Duodenal mucosa (tissue), 2 donors: ENCODE results near the gene MAP3K5.

Source experiments
- H3K27ac ChIP-seq: one replicate; pipeline ENCODE4 v1.7.0; 2013; ENCODE audit warnings: low read depth, low read length
- H3K27me3 ChIP-seq, 2 donors: one replicate each; pipeline ENCODE4 v1.7.0; 2013; ENCODE audit warnings: low read length in 2 of 2, control low read depth in 1 of 2; ENCODE audit not compliant: insufficient read depth in 2 of 2, control insufficient read depth in 1 of 2
- H3K36me3 ChIP-seq, 2 donors: one replicate each; pipeline ENCODE4 v1.7.0; 2013; ENCODE audit warnings: low read length in 2 of 2, control low read depth in 1 of 2; ENCODE audit not compliant: insufficient read depth in 2 of 2, control insufficient read depth in 1 of 2
- H3K4me1 ChIP-seq, 2 donors: one replicate each; pipeline ENCODE4 v1.7.0; 2013; ENCODE audit warnings: low read length in 2 of 2, control low read depth in 1 of 2; ENCODE audit not compliant: insufficient read depth in 2 of 2, control insufficient read depth in 1 of 2
- H3K4me3 ChIP-seq, 2 donors: one replicate each; pipeline ENCODE4 v1.7.0; 2013; ENCODE audit warnings: low read length in 2 of 2, low read depth in 1 of 2
- H3K9ac ChIP-seq, 2 donors: one replicate each; pipeline ENCODE4 v1.7.0; 2013; ENCODE audit warnings: low read length in 2 of 2, low read depth in 1 of 2
- H3K9me3 ChIP-seq, 2 donors: one replicate each; pipeline ENCODE4 v1.7.0; 2013; ENCODE audit warnings: low read length in 2 of 2, control low read depth in 1 of 2; ENCODE audit not compliant: control insufficient read depth in 1 of 2

Gene MAP3K5

DNA sequence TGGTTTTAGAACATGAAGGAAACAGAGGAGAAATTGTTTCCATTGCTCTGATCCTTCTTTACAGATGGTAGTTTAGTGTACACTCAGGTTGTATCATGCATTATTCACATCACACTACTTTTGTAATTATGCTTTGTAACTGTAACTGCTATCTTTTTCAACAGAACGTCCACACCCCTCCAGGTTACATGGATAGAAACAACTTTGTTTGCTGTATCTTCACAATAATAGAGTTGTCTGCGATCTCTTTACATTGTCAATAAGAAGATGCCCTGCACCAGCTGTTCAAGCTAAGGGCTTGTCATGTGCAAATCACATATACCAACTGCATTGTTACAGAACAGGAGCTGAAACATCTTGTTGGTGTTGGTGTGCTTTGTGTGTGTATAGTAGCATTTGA, 174.2 kb downstream of the MAP3K5 start:
- Histone ChIP-seq H3K4me3 (no peak overlapping the region), H3K27me3 (no peaks in the 10 kb centered on the region), H3K9me3 (no peaks in the 10 kb centered on the region), H3K4me1 (no peaks in the 10 kb centered on the region), H3K27ac (no peak overlapping the region), H3K9ac (no peak overlapping the region), H3K36me3 (peaks cover 4 to 7% of the 10 kb centered on the region in 2 donors)

DNA sequence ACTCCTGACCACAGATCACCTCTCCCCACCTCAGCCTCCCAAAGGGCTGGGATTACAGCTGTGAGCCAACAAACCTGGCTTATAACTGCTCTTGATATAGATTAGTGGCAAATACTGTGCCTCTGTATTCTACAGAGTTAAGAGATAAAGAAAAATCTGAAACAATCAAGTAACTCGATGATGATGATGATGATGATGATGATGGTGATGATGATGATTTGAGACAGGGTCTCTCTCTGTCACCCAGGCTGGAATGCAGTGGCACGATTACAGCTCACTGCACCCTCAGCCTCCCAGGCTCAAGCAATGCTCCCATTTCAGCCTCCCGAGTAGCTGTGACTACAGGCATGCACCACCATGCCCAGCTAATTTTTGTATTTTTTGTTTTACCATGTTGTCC, 175.8 kb downstream of the MAP3K5 start:
- Histone ChIP-seq H3K4me1 (no peaks in the 10 kb centered on the region), H3K36me3 (peaks cover 4% of the 10 kb centered on the region in 2 donors), H3K9ac (no peak overlapping the region), H3K27me3 (no peaks in the 10 kb centered on the region), H3K27ac (no peak overlapping the region), H3K4me3 (no peak overlapping the region), H3K9me3 (no peaks in the 10 kb centered on the region)

DNA sequence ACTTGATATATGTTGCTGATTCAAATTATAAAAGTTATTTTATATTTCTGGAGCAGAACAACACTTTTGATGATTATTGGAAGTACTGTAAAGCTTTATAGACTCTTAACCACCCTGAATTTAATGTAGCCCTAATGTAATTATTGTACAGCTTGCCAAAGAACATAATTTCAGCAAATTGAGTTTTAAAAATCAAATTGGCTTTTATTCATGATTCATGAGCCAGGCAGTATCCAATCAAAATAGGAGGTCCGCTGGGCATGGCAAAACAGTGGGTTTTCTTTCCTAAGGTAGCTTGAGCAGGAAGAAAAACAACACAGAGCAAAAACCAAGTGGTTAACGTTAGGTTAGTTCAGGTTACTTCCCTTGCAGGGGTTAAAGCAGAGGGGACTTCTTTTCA, 177.3 kb downstream of the MAP3K5 start:
- no peaks in the 10 kb centered on the region for H3K27me3 ChIP-seq
- no peaks in the 10 kb centered on the region for H3K36me3 ChIP-seq
- H3K4me1 ChIP-seq: peaks cover 3 to 4% of the 10 kb centered on the region in 2 donors
- H3K9ac ChIP-seq: no peak overlapping the region
- H3K4me3 ChIP-seq: no peak overlapping the region
- no peaks in the 10 kb centered on the region for H3K9me3 ChIP-seq
- H3K27ac ChIP-seq: no peak overlapping the region

DNA sequence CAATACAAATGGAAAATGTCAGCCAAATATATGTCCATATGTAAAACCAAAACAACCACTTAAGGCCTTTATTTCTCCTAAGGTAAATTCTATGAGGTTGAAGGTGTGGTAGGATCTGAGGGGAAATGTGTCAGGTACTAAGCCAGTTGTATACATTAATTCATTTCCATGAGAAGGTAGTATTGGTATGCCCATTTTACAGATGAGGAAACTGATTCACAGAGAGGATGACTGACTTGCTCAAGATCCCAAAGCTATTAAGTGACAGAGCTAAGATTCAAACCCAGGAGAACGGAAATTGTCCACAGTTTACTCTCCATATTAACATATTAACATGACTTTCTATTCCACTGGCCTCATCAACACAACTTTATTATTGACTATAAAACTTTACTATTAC, 177.9 kb downstream of the MAP3K5 start:
- H3K9ac ChIP-seq: no peak overlapping the region
- no peak overlapping the region for H3K27ac ChIP-seq

DNA sequence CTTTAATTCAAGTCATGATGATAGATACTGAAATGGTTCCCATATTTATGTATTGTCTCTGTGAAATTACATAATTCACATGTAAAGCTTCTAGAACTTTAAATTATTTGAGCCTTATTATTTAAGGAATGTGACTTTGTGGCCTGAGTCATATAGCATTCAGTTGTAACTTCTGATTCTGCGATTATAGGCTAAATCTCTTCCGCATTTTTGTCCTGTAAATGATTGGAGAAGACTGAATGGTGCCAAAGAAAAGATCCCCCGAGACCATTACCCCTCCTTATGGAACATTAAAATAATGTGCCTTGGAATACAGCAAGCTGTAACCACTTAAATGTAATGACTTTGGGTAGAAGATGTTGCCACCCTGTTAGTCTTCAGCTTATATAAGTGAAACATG, 178.8 kb downstream of the MAP3K5 start:
- no peak overlapping the region for H3K27ac ChIP-seq

More for the DNA sequence above, 177.9 kb downstream of the MAP3K5 start:
- Histone ChIP-seq H3K4me1 (peaks cover 6 to 9% of the 10 kb centered on the region in 2 donors), H3K4me3 (no peak overlapping the region), H3K9me3 (no peaks in the 10 kb centered on the region), H3K36me3 (no peaks in the 10 kb centered on the region), H3K27me3 (no peaks in the 10 kb centered on the region)

DNA sequence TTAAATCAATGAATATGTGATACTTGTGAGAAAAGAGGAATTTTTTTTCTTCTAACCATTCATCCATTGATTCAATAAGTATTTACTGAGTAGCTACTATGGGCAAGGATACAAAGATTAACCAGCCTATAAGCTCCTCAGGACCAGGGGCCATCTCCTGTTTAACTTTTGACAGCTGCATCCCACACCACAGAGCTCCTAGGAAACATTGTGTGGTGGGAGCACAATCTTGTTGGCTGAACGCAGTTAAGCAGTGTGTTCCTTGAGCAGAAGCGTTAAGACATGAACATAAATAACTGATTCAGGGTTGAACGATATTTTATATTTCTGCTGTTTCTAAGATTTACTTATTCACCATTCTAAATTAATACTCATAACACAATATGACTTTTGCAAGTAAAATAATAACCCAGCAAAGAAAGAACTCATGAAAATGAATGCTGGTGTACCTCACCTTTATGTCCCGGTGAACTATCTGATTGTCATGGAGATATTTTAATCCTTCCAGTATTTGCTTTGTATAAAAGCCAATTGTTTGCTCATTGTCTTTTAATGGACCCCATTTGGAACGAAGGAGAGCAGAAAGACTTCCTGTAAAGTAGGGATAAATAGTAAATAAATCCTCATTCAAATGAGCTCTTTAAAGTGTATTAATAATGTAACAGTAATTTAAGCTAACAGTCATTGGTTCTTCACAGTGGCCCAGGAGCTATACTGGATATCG, 179.4 kb downstream of the MAP3K5 start:
- Histone ChIP-seq H3K27ac (no peak overlapping the region), H3K9me3 (no peaks in the 10 kb centered on the region), H3K27me3 (no peaks in the 10 kb centered on the region), H3K4me3 (no peak overlapping the region), H3K4me1 (peaks cover 11 to 24% of the 10 kb centered on the region in 2 donors), H3K9ac (no peak overlapping the region), H3K36me3 (no peaks in the 10 kb centered on the region)

More for the DNA sequence above, 178.8 kb downstream of the MAP3K5 start:
- Histone ChIP-seq H3K36me3 (no peaks in the 10 kb centered on the region), H3K27me3 (no peaks in the 10 kb centered on the region), H3K4me1 (peaks cover 8 to 18% of the 10 kb centered on the region in 2 donors), H3K4me3 (no peak overlapping the region), H3K9me3 (no peaks in the 10 kb centered on the region), H3K9ac (no peak overlapping the region)

DNA sequence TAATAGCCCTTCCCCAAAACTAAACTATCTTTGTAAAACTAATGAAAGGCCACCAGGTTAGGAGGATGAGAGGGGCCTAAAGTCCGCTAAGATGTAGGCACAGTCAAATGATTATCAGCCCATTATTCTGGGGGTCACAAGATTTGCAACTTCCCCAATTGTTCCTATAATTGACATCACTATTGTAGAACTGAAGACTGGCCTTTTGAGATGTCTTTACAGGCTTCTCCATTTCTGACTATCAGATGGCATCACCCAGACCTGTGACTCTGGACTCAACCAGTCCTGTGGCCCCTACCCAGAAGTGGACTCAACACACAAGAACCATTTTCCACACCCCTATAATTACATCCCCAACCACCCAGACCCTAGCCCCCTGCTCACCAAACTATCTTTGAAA, 180.5 kb downstream of the MAP3K5 start:
- H3K27ac ChIP-seq: no peak overlapping the region
- H3K4me1 ChIP-seq: peaks cover 15 to 29% of the 10 kb centered on the region in 2 donors
- no peak overlapping the region for H3K4me3 ChIP-seq
- no peaks in the 10 kb centered on the region for H3K36me3 ChIP-seq
- H3K27me3 ChIP-seq: no peaks in the 10 kb centered on the region
- no peaks in the 10 kb centered on the region for H3K9me3 ChIP-seq
- H3K9ac ChIP-seq: no peak overlapping the region

DNA sequence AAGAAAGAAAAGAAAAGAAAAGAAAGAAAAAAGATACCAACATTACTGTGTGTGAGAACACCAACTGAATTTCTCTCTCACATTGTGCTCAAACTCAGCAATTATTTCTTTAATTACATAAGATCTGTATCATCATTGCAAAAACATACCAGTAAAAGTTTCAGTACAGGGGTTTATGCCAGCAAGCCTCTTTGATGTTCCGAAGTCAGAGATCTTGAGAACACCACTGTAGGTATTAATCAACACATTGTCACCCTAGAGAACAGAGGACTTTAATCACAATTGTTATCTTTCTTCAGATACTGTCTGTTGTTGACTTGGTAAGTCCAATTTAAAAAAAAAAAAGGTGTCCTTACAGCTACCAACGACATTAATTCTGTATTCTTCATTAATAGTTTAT, 181.1 kb downstream of the MAP3K5 start:
- Histone ChIP-seq H3K9ac (no peak overlapping the region), H3K4me3 (no peak overlapping the region), H3K4me1 (peaks cover 15 to 29% of the 10 kb centered on the region in 2 donors), H3K27ac (no peak overlapping the region), H3K27me3 (no peaks in the 10 kb centered on the region), H3K9me3 (no peaks in the 10 kb centered on the region), H3K36me3 (no peaks in the 10 kb centered on the region)

GRCh38 chr6:136609873-136610706, 182.2 kb downstream of the MAP3K5 start:
- Histone ChIP-seq H3K9me3 (no peaks in the 10 kb centered on the region), H3K9ac (no peak overlapping the region), H3K36me3 (peaks cover 0 to 2% of the 10 kb centered on the region in 2 donors), H3K27me3 (no peaks in the 10 kb centered on the region), H3K4me3 (no peak overlapping the region), H3K27ac (no peak overlapping the region), H3K4me1 (peaks cover 15 to 29% of the 10 kb centered on the region in 2 donors)

DNA sequence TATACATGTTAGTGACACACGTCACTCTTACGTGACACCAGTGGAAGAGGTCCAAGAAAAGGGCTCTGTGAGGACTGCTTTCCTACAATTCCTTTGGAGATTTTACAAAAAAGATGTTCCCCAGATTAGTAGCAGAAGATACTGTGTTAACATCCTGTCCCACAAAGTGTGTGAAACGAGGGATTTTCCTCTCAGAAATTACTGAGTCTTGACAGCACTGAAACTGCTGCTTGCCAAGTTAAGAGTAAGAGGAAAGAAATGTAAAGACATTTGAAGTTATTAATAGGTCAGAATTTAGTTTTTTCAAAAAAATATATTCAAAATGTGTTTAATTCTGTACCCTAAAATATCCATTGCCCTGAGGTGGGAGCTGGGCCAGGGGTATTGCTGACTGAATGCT, 183.3 kb downstream of the MAP3K5 start:
- Histone ChIP-seq H3K9me3 (no peaks in the 10 kb centered on the region), H3K27ac (no peak overlapping the region), H3K4me1 (peaks cover 15 to 29% of the 10 kb centered on the region in 2 donors), H3K36me3 (peaks cover 0 to 5% of the 10 kb centered on the region in 2 donors), H3K4me3 (no peak overlapping the region), H3K9ac (no peak overlapping the region), H3K27me3 (no peaks in the 10 kb centered on the region)
